GM21515 (cell line): Measurements from ENCODE around the gene AOPEP.

Source experiments
- ATAC-seq: cut with Tn5 transposase; IDR thresholded peaks from one replicate; pipeline ENCODE4 v1.9.1; 2021; ENCODE audit not compliant: unreplicated experiment

Gene AOPEP

GRCh38 chr9:94891183-94891582 is 164.7 kb downstream of the AOPEP start:
- ATAC-seq, result no peak

- ATAC-seq, result no peak
Measured at GRCh38 chr9:94892675-94893074, 166.2 kb downstream of the AOPEP start.

- ATAC-seq, result no peak
Measured at GRCh38 chr9:94894094-94894699, 167.7 kb downstream of the AOPEP start.

- ATAC-seq, result no peak
Measured at GRCh38 chr9:94895668-94896067, 169.2 kb downstream of the AOPEP start.

GRCh38 chr9:94896512-94896911 is 170.0 kb downstream of the AOPEP start:
- ATAC-seq, result no peak

GRCh38 chr9:94899464-94900221 is 173.1 kb downstream of the AOPEP start:
- no peak for ATAC-seq

GRCh38 chr9:94900222-94901018 is 173.9 kb downstream of the AOPEP start:
- ATAC-seq, result no peak

- no peak for ATAC-seq
Measured at GRCh38 chr9:94901019-94901363, 174.5 kb downstream of the AOPEP start.

- ATAC-seq, result no peak
Measured at GRCh38 chr9:94903961-94904421, 177.5 kb downstream of the AOPEP start.

GRCh38 chr9:94904806-94905205 is 178.3 kb downstream of the AOPEP start:
- no peak for ATAC-seq

GRCh38 chr9:94905606-94906005 is 179.1 kb downstream of the AOPEP start:
- ATAC-seq, result no peak

- ATAC-seq, result no peak
Measured at GRCh38 chr9:94906181-94906580, 179.7 kb downstream of the AOPEP start.

- no peak for ATAC-seq
Measured at GRCh38 chr9:94906713-94907112, 180.2 kb downstream of the AOPEP start.

GRCh38 chr9:94907264-94907936 is 180.9 kb downstream of the AOPEP start:
- ATAC-seq, result no peak

GRCh38 chr9:94908011-94908563 is 181.6 kb downstream of the AOPEP start:
- no peak for ATAC-seq

- no peak for ATAC-seq
Measured at GRCh38 chr9:94908583-94909249, 182.2 kb downstream of the AOPEP start.

- ATAC-seq, result no peak
Measured at GRCh38 chr9:94909250-94909894, 182.9 kb downstream of the AOPEP start.

GRCh38 chr9:94909965-94910730 is 183.6 kb downstream of the AOPEP start:
- ATAC-seq, result no peak

- no peak for ATAC-seq
Measured at GRCh38 chr9:94911211-94911610, 184.7 kb downstream of the AOPEP start.
